GM21360 (cell line): ENCODE data around the gene ANGPTL2.

ENCODE experiments used
- ATAC-seq: cut with Tn5 transposase; IDR thresholded peaks from one replicate; pipeline ENCODE4 v1.9.1; 2021; ENCODE audit warnings: mild to moderate bottlenecking, moderate library complexity; ENCODE audit not compliant: unreplicated experiment

ANGPTL2 gene

GRCh38 chr9:127099664-127100063 lies 22.8 kb downstream of the ANGPTL2 start:
- ATAC-seq = no peak

GRCh38 chr9:127098916-127099553 lies 23.4 kb downstream of the ANGPTL2 start:
- ATAC-seq = no peak

- ATAC-seq = no peak
Observed at GRCh38 chr9:127097683-127098082, 24.8 kb downstream of the ANGPTL2 start.

- ATAC-seq = no peak
Observed at GRCh38 chr9:127096208-127096607, 26.2 kb downstream of the ANGPTL2 start.

GRCh38 chr9:127095411-127095810 lies 27.0 kb downstream of the ANGPTL2 start:
- ATAC-seq = no peak

- no peak for ATAC-seq
Observed at GRCh38 chr9:127093319-127094020, 29.0 kb downstream of the ANGPTL2 start.

- ATAC-seq = no peak
Observed at GRCh38 chr9:127092041-127092608, 30.3 kb downstream of the ANGPTL2 start.

- no peak for ATAC-seq
Observed at GRCh38 chr9:127091526-127091925, 30.9 kb downstream of the ANGPTL2 start.

GRCh38 chr9:127090341-127090985 lies 32.0 kb downstream of the ANGPTL2 start:
- no peak for ATAC-seq

GRCh38 chr9:127089631-127090081 lies 32.8 kb downstream of the ANGPTL2 start:
- no peak for ATAC-seq

GRCh38 chr9:127088724-127089615 lies 33.5 kb downstream of the ANGPTL2 start:
- ATAC-seq = no peak

- ATAC-seq = no peak
Observed at GRCh38 chr9:127087836-127088235, 34.6 kb downstream of the ANGPTL2 start.

GRCh38 chr9:127087411-127087810 lies 35.0 kb downstream of the ANGPTL2 start:
- ATAC-seq = no peak

- no peak for ATAC-seq
Observed at GRCh38 chr9:127086771-127087170, 35.7 kb downstream of the ANGPTL2 start.

GRCh38 chr9:127085186-127085585 lies 37.2 kb downstream of the ANGPTL2 start:
- ATAC-seq = no peak

- ATAC-seq = no peak
Observed at GRCh38 chr9:127084076-127085039, 38.1 kb downstream of the ANGPTL2 start.

GRCh38 chr9:127083138-127083980 lies 39.1 kb downstream of the ANGPTL2 start:
- no peak for ATAC-seq
